Neural progenitor cell (in vitro differentiated cells): ENCODE data around the gene NEK6. TPM values are rescaled to one million over a fixed set of nuclear protein-coding genes. Genes with fewer than 3 reads are reported as not detected.

Experiments used
- DNase-seq: peaks from one replicate; pipeline ENCODE4 v3.0.0-alpha.2; 2016; ENCODE audit warnings: low spot score
- H2AFZ ChIP-seq: fragments of 200-600 bp; sonication (generic); replicated peaks from 2 replicates; pipeline ENCODE4 v1.6.1; 2016; ENCODE audit warnings: antibody characterized with exemption
- H3F3A ChIP-seq: fragments of 200-600 bp; sonication (generic); 2 replicates; pipeline ENCODE4 v1.6.1; 2016; ENCODE audit warnings: antibody characterized with exemption, low read depth
- H3K27ac ChIP-seq: fragments of 200-600 bp; sonication (generic); 2 replicates; pipeline ENCODE4 v1.5.1; 2016; ENCODE audit warnings: mild to moderate bottlenecking
- H3K27me3 ChIP-seq: fragments of 200-600 bp; sonication (generic); 2 replicates; pipeline ENCODE4 v1.6.1; 2016; ENCODE audit warnings: mild to moderate bottlenecking, moderate library complexity
- H3K36me3 ChIP-seq: fragments of 200-600 bp; sonication (generic); 2 replicates; pipeline ENCODE4 v1.5.1; 2016
- H3K4me1 ChIP-seq: fragments of 200-600 bp; sonication (generic); 2 replicates; pipeline ENCODE4 v1.6.1; 2016; ENCODE audit warnings: mixed run types
- H3K4me2 ChIP-seq: fragments of 200-600 bp; sonication (generic); 2 replicates; pipeline ENCODE4 v1.6.1; 2016
- H3K4me3 ChIP-seq: fragments of 200-600 bp; sonication (generic); 2 replicates; pipeline ENCODE4 v1.5.1; 2016
- H3K79me2 ChIP-seq: fragments of 200-600 bp; sonication (generic); 2 replicates; pipeline ENCODE4 v1.6.1; 2016; ENCODE audit warnings: low read depth
- H3K9ac ChIP-seq: fragments of 200-600 bp; sonication (generic); 2 replicates; pipeline ENCODE4 v1.6.1; 2016
- H3K9me3 ChIP-seq: fragments of 200-600 bp; sonication (generic); 2 replicates; pipeline ENCODE4 v1.5.1; 2016; ENCODE audit warnings: low read depth
- H4K20me1 ChIP-seq: fragments of 200-600 bp; sonication (generic); 2 replicates; pipeline ENCODE4 v1.6.1; 2016; ENCODE audit warnings: low read depth
- H3K27ac Mint-ChIP-seq: 3 replicates; pipeline ENCODE4 v1.8.0; 2021; ENCODE audit warnings: mixed read lengths
- H3K27me3 Mint-ChIP-seq: 2 replicates; pipeline ENCODE4 v1.8.0; 2022; ENCODE audit warnings: low read depth, mild to moderate bottlenecking, inconsistent platforms, moderate library complexity, mixed read lengths; ENCODE audit not compliant: insufficient read depth
- H3K36me3 Mint-ChIP-seq: 3 replicates; pipeline ENCODE4 v1.8.0; 2021; ENCODE audit warnings: mixed read lengths
- H3K4me1 Mint-ChIP-seq: 3 replicates; pipeline ENCODE4 v1.8.0; 2021; ENCODE audit warnings: mixed read lengths
- H3K4me3 Mint-ChIP-seq: 3 replicates; pipeline ENCODE4 v1.8.0; 2021; ENCODE audit warnings: mild to moderate bottlenecking, moderate library complexity, mixed read lengths
- H3K9me3 Mint-ChIP-seq: 3 replicates; pipeline ENCODE4 v1.8.0; 2020; ENCODE audit warnings: mixed read lengths
- CTCF ChIP-seq: fragments of 200-600 bp; sonication (generic); IDR thresholded peaks from 2 replicates; pipeline ENCODE4 v1.5.1; 2017; ENCODE audit warnings: antibody characterized with exemption, mild to moderate bottlenecking
- EZH2 ChIP-seq: fragments of 200-600 bp; sonication (generic); IDR thresholded peaks from 2 replicates; pipeline ENCODE4 v1.6.1; 2017; ENCODE audit warnings: antibody characterized with exemption, mild to moderate bottlenecking, moderate library complexity
- EZH2phosphoT487 ChIP-seq: fragments of 200-600 bp; sonication (generic); IDR thresholded peaks from 2 replicates; pipeline ENCODE4 v1.6.1; 2017; ENCODE audit warnings: antibody characterized with exemption
- total RNA-seq: library from RNA; depleted of rRNA; stranded (reverse); fragments of >200 nt; gene quantifications from 2 replicates; pipeline ENCODE4 v1.2.3, GENCODE V29; 2015; ENCODE audit warnings: low replicate concordance

NEK6 gene
- total RNA-seq, 1 donor from 2014 or later, result 18.5 TPM

GRCh38 chr9:124359855-124360678 lies 102.3 kb downstream of the NEK6 start:
- H4K20me1 ChIP-seq, result peaks cover 93% of the 10 kb centered on the region
- H3K4me1 ChIP-seq, result peaks cover 12% of the 10 kb centered on the region
- Mint-ChIP-seq H3K27me3 (peaks cover 4% of the 10 kb centered on the region), H3K4me1 (peaks cover 37% of the 10 kb centered on the region), H3K4me3 (no peak overlapping the region), H3K9me3 (no peaks in the 10 kb centered on the region), H3K36me3 (peaks cover 12% of the 10 kb centered on the region), H3K27ac (no peak overlapping the region)
- no peak overlapping the region for H3K4me2 ChIP-seq
- H3K27me3 ChIP-seq, result no peaks in the 10 kb centered on the region
- H3K9ac ChIP-seq, result no peak overlapping the region
- no peaks in the 10 kb centered on the region for H3K36me3 ChIP-seq
- H3K27ac ChIP-seq, result no peak overlapping the region
- peaks cover 80% of the 10 kb centered on the region for H3K79me2 ChIP-seq
- H2AFZ ChIP-seq, result no peak overlapping the region
- TF ChIP-seq EZH2, result no peak
- no peak for TF ChIP-seq EZH2phosphoT487
- no peak for TF ChIP-seq CTCF
- DNase-seq, result no peak
- H3K9me3 ChIP-seq, result no peaks in the 10 kb centered on the region
- no peak overlapping the region for H3K4me3 ChIP-seq
- peaks cover 5% of the 10 kb centered on the region for H3F3A ChIP-seq

GRCh38 chr9:124361128-124361527 lies 103.4 kb downstream of the NEK6 start:
- Histone ChIP-seq H4K20me1 (peaks cover 93% of the 10 kb centered on the region), H3F3A (peaks cover 5% of the 10 kb centered on the region), H3K27me3 (no peaks in the 10 kb centered on the region), H3K27ac (no peak overlapping the region), H3K36me3 (no peaks in the 10 kb centered on the region), H3K4me2 (no peak overlapping the region), H3K9me3 (no peaks in the 10 kb centered on the region), H3K4me1 (peaks cover 20% of the 10 kb centered on the region), H3K9ac (no peak overlapping the region), H3K4me3 (no peak overlapping the region), H3K79me2 (peaks cover 88% of the 10 kb centered on the region), H2AFZ (no peak overlapping the region)
- Mint-ChIP-seq H3K27me3 (peaks cover 4% of the 10 kb centered on the region), H3K4me1 (peaks cover 41% of the 10 kb centered on the region), H3K4me3 (no peak overlapping the region), H3K27ac (no peak overlapping the region), H3K9me3 (no peaks in the 10 kb centered on the region), H3K36me3 (peaks cover 12% of the 10 kb centered on the region)
- TF ChIP-seq EZH2phosphoT487, result no peak
- no peak for TF ChIP-seq CTCF
- no peak for TF ChIP-seq EZH2
- no peak for DNase-seq

GRCh38 chr9:124363326-124364096 lies 105.8 kb downstream of the NEK6 start:
- no peak overlapping the region for H2AFZ ChIP-seq
- H3K9ac ChIP-seq, result no peak overlapping the region
- Mint-ChIP-seq H3K27me3 (peaks cover 4% of the 10 kb centered on the region), H3K4me1 (peaks cover 28% of the 10 kb centered on the region), H3K9me3 (no peaks in the 10 kb centered on the region), H3K36me3 (peaks cover 5% of the 10 kb centered on the region), H3K27ac (peak overlapping the region; percentile 54), H3K4me3 (no peak overlapping the region)
- DNase-seq, result no peak
- no peak overlapping the region for H3K4me3 ChIP-seq
- H3K79me2 ChIP-seq, result peaks cover 75% of the 10 kb centered on the region
- H3K4me2 ChIP-seq, result no peak overlapping the region
- H3K27ac ChIP-seq, result no peak overlapping the region
- H4K20me1 ChIP-seq, result peaks cover 81% of the 10 kb centered on the region
- H3K27me3 ChIP-seq, result no peaks in the 10 kb centered on the region
- H3K4me1 ChIP-seq, result peaks cover 20% of the 10 kb centered on the region
- no peaks in the 10 kb centered on the region for H3K36me3 ChIP-seq
- no peaks in the 10 kb centered on the region for H3K9me3 ChIP-seq
- peaks cover 5% of the 10 kb centered on the region for H3F3A ChIP-seq
- no peak for TF ChIP-seq EZH2phosphoT487
- TF ChIP-seq EZH2, result no peak
- TF ChIP-seq CTCF, result no peak
